Liver (tissue), 9 donors: ENCODE measurements around the gene CSF2. TPM values are rescaled to one million over a fixed set of nuclear protein-coding genes. Genes with fewer than 3 reads are reported as not detected.

ENCODE experiments used
- DNase-seq: peaks from one replicate; pipeline ENCODE4 v3.0.0-alpha.2; 2017; ENCODE audit warnings: low spot score
- H3K27ac ChIP-seq, 2 donors: one replicate each; pipeline ENCODE4 v1.7.0; 2013; ENCODE audit warnings: inconsistent platforms in 2 of 2, low read length in 2 of 2, control low read depth in 1 of 2, low read depth in 1 of 2, mild to moderate bottlenecking in 1 of 2
- H3K27me3 ChIP-seq, 4 donors: one replicate each; pipeline versions ENCODE4 v1.6.1 to v1.7.0; 2013; ENCODE audit warnings: low read length in 3 of 4, inconsistent platforms in 1 of 4, mild to moderate bottlenecking in 1 of 4, moderate library complexity in 1 of 4; ENCODE audit not compliant: control insufficient read depth in 4 of 4, insufficient read depth in 4 of 4
- H3K36me3 ChIP-seq, 4 donors: one replicate each; pipeline versions ENCODE4 v1.6.1 to v1.7.0; 2013; ENCODE audit warnings: low read length in 3 of 4, mild to moderate bottlenecking in 3 of 4, low read depth in 1 of 4, moderate library complexity in 1 of 4; ENCODE audit not compliant: control insufficient read depth in 4 of 4, insufficient read depth in 3 of 4
- H3K4me1 ChIP-seq, 4 donors: one replicate each; pipeline versions ENCODE4 v1.6.1 to v1.7.0; 2013; ENCODE audit warnings: low read length in 3 of 4, mild to moderate bottlenecking in 3 of 4, moderate library complexity in 1 of 4; ENCODE audit not compliant: control insufficient read depth in 4 of 4, insufficient read depth in 4 of 4
- H3K4me3 ChIP-seq, 3 donors: one replicate each; pipeline versions ENCODE4 v1.6.1 to v1.7.0; 2013; ENCODE audit warnings: low read length in 3 of 3, control low read depth in 1 of 3, low read depth in 1 of 3, mild to moderate bottlenecking in 1 of 3
- H3K9ac ChIP-seq, 2 donors: one replicate each; pipeline ENCODE4 v1.7.0; 2013; ENCODE audit warnings: low read length in 2 of 2, mild to moderate bottlenecking in 2 of 2, moderate library complexity in 2 of 2, control low read depth in 1 of 2, low read depth in 1 of 2
- H3K9me3 ChIP-seq, 4 donors: one replicate each; pipeline versions ENCODE4 v1.6.1 to v1.7.0; 2013; ENCODE audit warnings: low read length in 3 of 4; ENCODE audit not compliant: control insufficient read depth in 4 of 4
- ATF3 ChIP-seq: IDR thresholded peaks from 2 replicates; pipeline ENCODE4 v1.6.1; 2016; ENCODE audit warnings: antibody characterized with exemption
- CTCF ChIP-seq: fragments of 150-350 bp; IDR thresholded peaks from 2 replicates; pipeline ENCODE4 v1.5.1; 2017; ENCODE audit warnings: improper control_type of control experiment, low read depth, low read length; ENCODE audit not compliant: missing input control
- EGR1 ChIP-seq, 2 donors: IDR thresholded peaks; 2 replicates each; pipeline ENCODE4 v1.6.1; 2016 to 2018; ENCODE audit warnings: antibody characterized with exemption in 2 of 2, low read depth in 2 of 2
- FOXA1 ChIP-seq: IDR thresholded peaks from 2 replicates; pipeline ENCODE4 v1.6.1; 2016; ENCODE audit warnings: antibody characterized with exemption
- FOXA2 ChIP-seq: IDR thresholded peaks from 2 replicates; pipeline ENCODE4 v1.6.1; 2016; ENCODE audit warnings: antibody characterized with exemption
- GABPA ChIP-seq, 2 donors: IDR thresholded peaks in 1 of 2; conservative IDR thresholded peaks in 1 of 2; 2 replicates each; pipeline ENCODE4 v1.6.1; 2016; ENCODE audit warnings: antibody characterized with exemption in 2 of 2, mild to moderate bottlenecking in 1 of 2, moderate library complexity in 1 of 2
- HNF4A ChIP-seq, 2 donors: conservative IDR thresholded peaks; 2 replicates each; pipeline ENCODE4 v1.6.1; 2016; ENCODE audit warnings: antibody characterized with exemption in 2 of 2, mild to moderate bottlenecking in 2 of 2
- HNF4G ChIP-seq: IDR thresholded peaks from 2 replicates; pipeline ENCODE4 v1.6.1; 2016; ENCODE audit warnings: antibody characterized with exemption
- JUND ChIP-seq, 2 donors: IDR thresholded peaks; 2 replicates each; pipeline ENCODE4 v1.6.1; 2016; ENCODE audit warnings: antibody characterized with exemption in 2 of 2
- MAX ChIP-seq: IDR thresholded peaks from 2 replicates; pipeline ENCODE4 v1.6.1; 2016; ENCODE audit warnings: antibody characterized with exemption
- NR2F2 ChIP-seq: IDR thresholded peaks from 2 replicates; pipeline ENCODE4 v1.6.1; 2016; ENCODE audit warnings: antibody characterized with exemption
- RAD21 ChIP-seq, 2 donors: IDR thresholded peaks; 2 replicates each; pipeline ENCODE4 v1.6.1; 2016; ENCODE audit warnings: antibody characterized with exemption in 2 of 2, mild to moderate bottlenecking in 2 of 2
- REST ChIP-seq: IDR thresholded peaks from 2 replicates; pipeline ENCODE4 v1.6.1; 2016; ENCODE audit warnings: antibody characterized with exemption, mild to moderate bottlenecking
- RXRA ChIP-seq, 2 donors: IDR thresholded peaks; 2 replicates each; pipeline ENCODE4 v1.6.1; 2017 to 2018; ENCODE audit warnings: antibody characterized with exemption in 2 of 2, mild to moderate bottlenecking in 1 of 2
- SP1 ChIP-seq: IDR thresholded peaks from 2 replicates; pipeline ENCODE4 v1.6.1; 2018; ENCODE audit warnings: antibody characterized with exemption, mild to moderate bottlenecking
- TAF1 ChIP-seq: conservative IDR thresholded peaks from 2 replicates; pipeline ENCODE4 v1.6.1; 2016; ENCODE audit warnings: antibody characterized with exemption, mild to moderate bottlenecking
- YY1 ChIP-seq: IDR thresholded peaks from 2 replicates; pipeline ENCODE4 v1.6.1; 2016; ENCODE audit warnings: antibody characterized with exemption, mild to moderate bottlenecking
- ZBTB33 ChIP-seq: IDR thresholded peaks from 2 replicates; pipeline ENCODE4 v1.6.1; 2016; ENCODE audit warnings: antibody characterized with exemption
- WGBS: extraction: QIAGEN DNeasy Blood & Tissue Kit; methylation state at CpG from one replicate; pipeline ENCODE4 v1.1.7; 2013; 5-methylcytosine and 5-hydroxymethylcytosine counted together
- polyA plus RNA-seq, 2 donors: library from polyadenylated mRNA; stranded (reverse) in 1 of 2; unstranded in 1 of 2; fragments of 200-250 nt in 1 of 2; fragments of >200 nt in 1 of 2; fragmentation: Nextera tagmentation in 1 of 2; extraction: Ambion mirVana in 1 of 2; gene quantifications; one replicate each; pipeline versions ENCODE4 v1.2.1 to v1.2.3, GENCODE V29; 2013 to 2015
- total RNA-seq, 2 donors: library from RNA; depleted of rRNA; stranded (reverse); fragments of >200 nt; gene quantifications; one replicate each; pipeline ENCODE4 v1.2.3, GENCODE V29; 2014
- donor health status: healthy.
- donor health status: healthy.
- donor health status: healthy.
- donor health status: healthy.
- donor health status: healthy.

Gene CSF2
- total and polyA plus RNA-seq, 4 donors, result not detected

GRCh38 chr5:132050661-132051552 lies 22.7 kb upstream of the CSF2 start:
- no peaks in the 10 kb centered on the region for H3K27me3 ChIP-seq
- no peak for TF ChIP-seq GABPA (IDR thresholded peaks at IDR 0.05 in 1 of 2, conservative IDR thresholded peaks at IDR 0.05 in 1 of 2)
- no peak for TF ChIP-seq RAD21 (IDR thresholded peaks at IDR 0.05)
- TF ChIP-seq MAX, result no peak
- no peak overlapping the region for H3K9ac ChIP-seq
- H3K9me3 ChIP-seq, result no peaks in the 10 kb centered on the region
- DNase-seq, result peak; percentile 25
- no peaks in the 10 kb centered on the region for H3K36me3 ChIP-seq
- no peak overlapping the region for H3K4me3 ChIP-seq
- WGBS, result 87% methylated on average over 9 of the region's 9 CpGs
- no peak overlapping the region for H3K27ac ChIP-seq
- no peaks in the 10 kb centered on the region for H3K4me1 ChIP-seq

- peak; percentile 10 for DNase-seq
- Histone ChIP-seq H3K27me3 (no peaks in the 10 kb centered on the region), H3K9ac (no peak overlapping the region), H3K9me3 (no peaks in the 10 kb centered on the region), H3K4me3 (no peak overlapping the region), H3K4me1 (no peaks in the 10 kb centered on the region), H3K27ac (no peak overlapping the region), H3K36me3 (no peaks in the 10 kb centered on the region)
- TF ChIP-seq REST, result no peak
- no peak for TF ChIP-seq FOXA2
- no peak for TF ChIP-seq HNF4G
- TF ChIP-seq CTCF, result no peak
- no peak for TF ChIP-seq ZBTB33
- TF ChIP-seq SP1, result no peak
- TF ChIP-seq NR2F2, result no peak
- TF ChIP-seq RXRA (IDR thresholded peaks at IDR 0.05), result no peak
- TF ChIP-seq HNF4A (conservative IDR thresholded peaks at IDR 0.05), result no peak
- no peak for TF ChIP-seq EGR1 (IDR thresholded peaks at IDR 0.05; ENCODE audit: low read depth in 2 of 2)
- TF ChIP-seq MAX, result no peak
- no peak for TF ChIP-seq FOXA1
- TF ChIP-seq RAD21 (IDR thresholded peaks at IDR 0.05), result no peak
- no peak for TF ChIP-seq TAF1
- no peak for TF ChIP-seq ATF3
- no peak for TF ChIP-seq GABPA (IDR thresholded peaks at IDR 0.05 in 1 of 2, conservative IDR thresholded peaks at IDR 0.05 in 1 of 2)
- TF ChIP-seq YY1, result no peak
- no peak for TF ChIP-seq JUND (IDR thresholded peaks at IDR 0.05)
- 85% methylated on average over 10 of the region's 10 CpGs for WGBS
These were observed 21.1 kb upstream of the CSF2 start for GRCh38 chr5:132052520-132052919.
